ENCODE data around the gene SIRPA.

DNA sequence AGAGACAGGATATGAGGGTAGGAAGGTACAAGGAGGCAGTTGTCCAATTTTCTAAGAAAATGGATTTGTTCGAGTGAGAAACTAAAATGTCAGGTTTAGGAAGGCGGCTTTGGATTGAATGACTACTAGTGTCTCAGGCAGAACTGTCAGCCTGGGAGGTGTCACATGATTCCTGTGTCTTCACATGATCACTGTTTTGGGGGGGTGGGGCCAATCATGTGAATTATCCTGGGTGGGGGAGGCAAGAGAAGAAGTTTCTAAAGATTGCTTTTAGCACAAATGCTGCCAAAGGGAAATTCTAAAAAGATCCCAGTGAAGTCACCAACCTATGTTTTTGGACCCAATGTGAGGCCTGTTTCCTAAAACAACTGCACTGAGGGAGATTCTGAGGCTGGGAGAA, 2.3 kb downstream of the SIRPA start:
- TF ChIP-seq, protein P1, sequence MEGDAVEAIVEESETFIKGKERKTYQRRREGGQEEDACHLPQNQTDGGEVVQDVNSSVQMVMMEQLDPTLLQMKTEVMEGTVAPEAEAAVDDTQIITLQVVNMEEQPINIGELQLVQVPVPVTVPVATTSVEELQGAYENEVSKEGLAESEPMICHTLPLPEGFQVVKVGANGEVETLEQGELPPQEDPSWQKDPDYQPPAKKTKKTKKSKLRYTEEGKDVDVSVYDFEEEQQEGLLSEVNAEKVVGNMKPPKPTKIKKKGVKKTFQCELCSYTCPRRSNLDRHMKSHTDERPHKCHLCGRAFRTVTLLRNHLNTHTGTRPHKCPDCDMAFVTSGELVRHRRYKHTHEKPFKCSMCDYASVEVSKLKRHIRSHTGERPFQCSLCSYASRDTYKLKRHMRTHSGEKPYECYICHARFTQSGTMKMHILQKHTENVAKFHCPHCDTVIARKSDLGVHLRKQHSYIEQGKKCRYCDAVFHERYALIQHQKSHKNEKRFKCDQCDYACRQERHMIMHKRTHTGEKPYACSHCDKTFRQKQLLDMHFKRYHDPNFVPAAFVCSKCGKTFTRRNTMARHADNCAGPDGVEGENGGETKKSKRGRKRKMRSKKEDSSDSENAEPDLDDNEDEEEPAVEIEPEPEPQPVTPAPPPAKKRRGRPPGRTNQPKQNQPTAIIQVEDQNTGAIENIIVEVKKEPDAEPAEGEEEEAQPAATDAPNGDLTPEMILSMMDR (conservative IDR thresholded peaks at IDR 0.05 in 1 of 2, IDR thresholded peaks at IDR 0.05 in 1 of 2; ENCODE audit: low read depth in 1 of 2, low read length in 2 of 2), result no peak
- no peak for TF ChIP-seq EZH2 (IDR thresholded peaks at IDR 0.05; ENCODE audit: low read length, missing control alignments)

Measured in fibroblast of lung (primary cell).